Measurements from ENCODE around the gene PSME3.

The PSME3 gene

GRCh38 chr17:42886283-42887176 lies 53.3 kb downstream of the PSME3 start:
- no peak for DNase-seq (ENCODE audit: extremely low spot score)
- TF ChIP-seq CTCF (IDR thresholded peaks at IDR 0.05; ENCODE audit: control extremely low read depth, extremely low read depth, low read depth, missing control alignments) = no peak
- CTCF ChIA-PET = no interaction called here
- POLR2A ChIA-PET = no interaction called here

DNA sequence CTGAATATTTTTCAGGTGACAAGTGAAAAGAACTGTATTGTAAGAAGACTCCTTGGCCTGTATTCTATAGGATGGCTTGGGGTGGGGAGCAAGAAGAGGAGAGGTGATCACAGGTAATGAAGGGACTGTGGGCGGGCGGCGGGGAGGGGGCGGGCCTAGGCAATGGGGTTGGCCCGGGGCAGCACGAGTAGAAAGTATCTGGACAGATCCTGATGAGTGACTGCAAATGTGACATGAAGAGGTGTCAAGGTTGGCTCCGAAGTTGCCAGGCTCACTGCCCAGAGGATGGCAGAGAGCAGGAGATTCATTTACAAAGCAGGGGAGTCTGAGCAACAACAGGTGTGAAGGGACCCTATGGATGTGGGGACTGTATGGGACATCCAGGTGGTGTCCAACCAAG lies 56.6 kb downstream of the PSME3 start:
- CTCF ChIA-PET = interaction anchor here (2.6 kb wide), 1 partner anchor 18 kb away, joined by 6 read pairs; no protein-coding TSS in a partner anchor
- no peak for DNase-seq (ENCODE audit: extremely low spot score)
- no peak for TF ChIP-seq CTCF (IDR thresholded peaks at IDR 0.05; ENCODE audit: control extremely low read depth, extremely low read depth, low read depth, missing control alignments)
- POLR2A ChIA-PET = no interaction called here

- ChIA-PET POLR2A (no interaction called here), CTCF (interaction anchor here (2.6 kb wide), 1 partner anchor 16 kb away, joined by 6 read pairs; no protein-coding TSS in a partner anchor)
- DNase-seq (ENCODE audit: extremely low spot score) = no peak
- no peak for TF ChIP-seq CTCF (IDR thresholded peaks at IDR 0.05; ENCODE audit: control extremely low read depth, extremely low read depth, low read depth, missing control alignments)
These were observed 58.4 kb downstream of the PSME3 start for GRCh38 chr17:42891539-42892152.

GRCh38 chr17:42893359-42893758 lies 60.2 kb downstream of the PSME3 start:
- TF ChIP-seq CTCF (IDR thresholded peaks at IDR 0.05; ENCODE audit: control extremely low read depth, extremely low read depth, low read depth, missing control alignments) = no peak
- CTCF ChIA-PET = no interaction called here
- no peak for DNase-seq (ENCODE audit: extremely low spot score)
- POLR2A ChIA-PET = interaction anchor here (0.6 kb wide), 1 partner anchor 12 kb away, joined by 4 read pairs; no protein-coding TSS in a partner anchor

Data from GM10248 (cell line).